ENCODE data around the gene REEP2. TPM values are rescaled to one million over a fixed set of nuclear protein-coding genes. Genes with fewer than 3 reads are reported as not detected.
A peak's percentile ranks its signal among the peaks of the same experiment; 100 is the strongest.

REEP2 gene
- total RNA-seq, 4 donors from 2014 or later = 0.54 to 3.6 (median 2.0) TPM; not detected in 1

- 87 to 88% methylated on average over 8 of the region's 8 CpGs for WGBS, 2 donors
- no peak for DNase-seq
- no peaks in the 10 kb centered on the region for H3K9me3 ChIP-seq
- intact Hi-C loops (cut with DNase I) = no loop called here
- no peak overlapping the region for H3K4me3 ChIP-seq (replicated peaks in 1 of 3)
- no peaks in the 10 kb centered on the region for H3K27me3 ChIP-seq
- peaks cover 16 to 37% of the 10 kb centered on the region in 2 donors for H3K4me1 ChIP-seq
- peaks cover 0 to 15% of the 10 kb centered on the region in 2 donors for H3K36me3 ChIP-seq
- TF ChIP-seq CTCF (IDR thresholded peaks at IDR 0.05) (no peak), POLR2A (IDR thresholded peaks at IDR 0.05) (no peak)
- H3K27ac ChIP-seq = no peak overlapping the region
Observed at GRCh38 chr5:138468966-138469539, 30.2 kb downstream of the REEP2 start.

- Histone ChIP-seq H3K4me3 (replicated peaks in 1 of 3) (no peak overlapping the region), H3K27ac (no peak overlapping the region), H3K4me1 (peaks cover 16 to 37% of the 10 kb centered on the region in 2 donors), H3K27me3 (no peaks in the 10 kb centered on the region), H3K36me3 (peaks cover 0 to 15% of the 10 kb centered on the region in 2 donors), H3K9me3 (no peaks in the 10 kb centered on the region)
- TF ChIP-seq CTCF (IDR thresholded peaks at IDR 0.05) (no peak), POLR2A (IDR thresholded peaks at IDR 0.05) (no peak)
- intact Hi-C loops (cut with DNase I) = no loop called here
- 79% methylated on average over 8 of the region's 8 CpGs for WGBS, 2 donors
- DNase-seq = peak in 1 of 2 donors; percentile 46
Observed at GRCh38 chr5:138469540-138470321, 30.9 kb downstream of the REEP2 start.

- Histone ChIP-seq H3K4me1 (peaks cover 16 to 37% of the 10 kb centered on the region in 2 donors), H3K27ac (no peak overlapping the region), H3K4me3 (replicated peaks in 1 of 3) (no peak overlapping the region), H3K36me3 (peaks cover 0 to 15% of the 10 kb centered on the region in 2 donors), H3K27me3 (no peaks in the 10 kb centered on the region), H3K9me3 (no peaks in the 10 kb centered on the region)
- 89 to 94% methylated on average over 3 of the region's 3 CpGs for WGBS, 2 donors
- intact Hi-C loops (cut with DNase I) = no loop called here
- TF ChIP-seq CTCF (IDR thresholded peaks at IDR 0.05) = no peak
- TF ChIP-seq POLR2A (IDR thresholded peaks at IDR 0.05) = no peak
- DNase-seq = peak in 1 of 2 donors; percentile 7
Observed at GRCh38 chr5:138470322-138471051, 31.6 kb downstream of the REEP2 start.

- WGBS, 2 donors = 94 to 96% methylated on average over 2 of the region's 2 CpGs
- DNase-seq = no peak
- TF ChIP-seq POLR2A (IDR thresholded peaks at IDR 0.05) (no peak), CTCF (IDR thresholded peaks at IDR 0.05) (no peak)
- H3K27me3 ChIP-seq = no peaks in the 10 kb centered on the region
- H3K4me1 ChIP-seq = peaks cover 16 to 36% of the 10 kb centered on the region in 2 donors
- intact Hi-C loops (cut with DNase I) = no loop called here
- H3K36me3 ChIP-seq = peaks cover 0 to 15% of the 10 kb centered on the region in 2 donors
- no peaks in the 10 kb centered on the region for H3K9me3 ChIP-seq
- H3K4me3 ChIP-seq (replicated peaks in 1 of 3) = no peak overlapping the region
- no peak overlapping the region for H3K27ac ChIP-seq
Observed at GRCh38 chr5:138471052-138471361, 32.1 kb downstream of the REEP2 start.

All from thyroid gland (tissue), 4 donors.